Lung (tissue), 12 donors: ENCODE results near the gene GREB1. TPM values are rescaled to one million over a fixed set of nuclear protein-coding genes. Genes with fewer than 3 reads are reported as not detected.

ENCODE experiments used
- ATAC-seq: fragments of 200-7000 bp; cut with Tn5 transposase; one replicate; pipeline ENCODE4 v1.9.1; 2020; ENCODE audit warnings: moderate number of reproducible peaks; ENCODE audit not compliant: insufficient read depth, low FRiP score
- DNase-seq, 3 donors: peaks; one replicate each; pipeline ENCODE4 v3.0.0-alpha.2; 2013 to 2017
- H3K27ac ChIP-seq, 2 donors: one replicate each; pipeline ENCODE4 v1.5.1; 2013; ENCODE audit warnings: mild to moderate bottlenecking in 2 of 2, moderate library complexity in 2 of 2, control low read depth in 1 of 2, inconsistent platforms in 1 of 2, low read depth in 1 of 2, low read length in 1 of 2
- H3K27me3 ChIP-seq, 3 donors: one replicate each; pipeline ENCODE4 v1.5.1; 2013; ENCODE audit warnings: low read length in 2 of 3; ENCODE audit not compliant: control insufficient read depth in 3 of 3, insufficient read depth in 3 of 3
- H3K36me3 ChIP-seq, 4 donors: one replicate each; pipeline ENCODE4 v1.5.1; 2013; ENCODE audit warnings: low read length in 4 of 4, mild to moderate bottlenecking in 1 of 4, moderate library complexity in 1 of 4; ENCODE audit not compliant: control insufficient read depth in 4 of 4, insufficient read depth in 4 of 4
- H3K4me1 ChIP-seq, 5 donors: one replicate each; pipeline ENCODE4 v1.5.1; 2013; ENCODE audit warnings: low read length in 5 of 5, mild to moderate bottlenecking in 2 of 5, moderate library complexity in 1 of 5; ENCODE audit not compliant: control insufficient read depth in 5 of 5, insufficient read depth in 5 of 5
- H3K4me3 ChIP-seq: one replicate; pipeline ENCODE4 v1.5.1; 2013; ENCODE audit warnings: mild to moderate bottlenecking, control low read depth, moderate library complexity
- H3K9ac ChIP-seq, 2 donors: one replicate each; pipeline ENCODE4 v1.5.1; 2013; ENCODE audit warnings: low read length in 2 of 2, control low read depth in 1 of 2; ENCODE audit not compliant: insufficient read depth in 1 of 2
- H3K9me3 ChIP-seq, 4 donors: one replicate each; pipeline ENCODE4 v1.5.1; 2013; ENCODE audit warnings: low read length in 3 of 4, mild to moderate bottlenecking in 1 of 4, moderate library complexity in 1 of 4; ENCODE audit not compliant: control insufficient read depth in 4 of 4, insufficient read depth in 3 of 4
- WGBS, 2 donors: extraction: QIAGEN DNeasy Blood & Tissue Kit; methylation state at CpG; one replicate each; pipeline ENCODE4 v1.1.7; 2013; 5-methylcytosine and 5-hydroxymethylcytosine counted together
- polyA plus RNA-seq, 2 donors: library from polyadenylated mRNA; stranded (reverse); fragments of 200-250 nt; gene quantifications; one replicate each; pipeline ENCODE4 v1.2.1, GENCODE V29; 2013
- total RNA-seq, 2 donors: library from RNA; depleted of rRNA in 1 of 2; stranded (reverse); fragments of >200 nt in 1 of 2; gene quantifications; one replicate each; pipeline ENCODE4 v1.2.1, GENCODE V29; 2014 to 2021
- TF ChIP-seq, protein P1 (sequence below): IDR thresholded peaks from 2 replicates; pipeline ENCODE4 v1.5.1; 2012; ENCODE audit warnings: mild to moderate bottlenecking; ENCODE audit errors: control extremely low read depth, extremely low read depth
- donor health status: control.
- donor health status: control.
- donor health status: Bipolar disorder and iron deficiency.
- donor health status: healthy.
- donor health status: DM: yes; HTN: yes; CAD: no.

GREB1 gene
- total and polyA plus RNA-seq, 4 donors, result 0.23 to 3.3 (median 1.8) TPM

DNA sequence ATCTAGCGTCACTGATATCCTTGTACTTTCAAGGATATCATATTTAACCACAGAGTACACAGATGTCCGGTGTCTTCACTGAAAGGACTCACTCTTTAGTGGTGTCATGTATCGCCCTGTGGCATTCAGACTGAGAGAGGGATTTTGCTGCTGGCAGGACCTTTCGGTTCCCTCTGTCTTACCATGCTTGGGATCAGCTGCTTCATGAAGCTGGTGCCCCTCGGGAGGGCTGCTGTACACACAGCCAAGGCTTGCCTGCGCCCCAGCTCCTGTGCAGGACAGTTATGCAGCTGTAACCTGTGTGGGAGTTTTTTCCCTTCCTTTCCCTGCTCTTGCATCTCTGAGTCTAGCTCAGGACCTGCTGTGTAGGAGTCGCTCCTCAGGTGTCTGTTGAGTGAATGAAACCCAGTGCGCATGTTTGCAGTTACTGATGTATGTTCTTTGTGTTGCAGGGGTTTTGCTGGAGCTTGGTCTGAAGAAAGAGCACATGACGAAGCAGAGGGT lies 64.4 kb downstream of the GREB1 start:
- Histone ChIP-seq H3K27ac (no peak overlapping the region), H3K4me3 (no peak overlapping the region), H3K4me1 (no peaks in the 10 kb centered on the region), H3K9me3 (no peaks in the 10 kb centered on the region), H3K9ac (no peak overlapping the region), H3K36me3 (peaks cover 0 to 17% (median 4%) of the 10 kb centered on the region in 4 donors), H3K27me3 (no peaks in the 10 kb centered on the region)
- TF ChIP-seq, protein P1, sequence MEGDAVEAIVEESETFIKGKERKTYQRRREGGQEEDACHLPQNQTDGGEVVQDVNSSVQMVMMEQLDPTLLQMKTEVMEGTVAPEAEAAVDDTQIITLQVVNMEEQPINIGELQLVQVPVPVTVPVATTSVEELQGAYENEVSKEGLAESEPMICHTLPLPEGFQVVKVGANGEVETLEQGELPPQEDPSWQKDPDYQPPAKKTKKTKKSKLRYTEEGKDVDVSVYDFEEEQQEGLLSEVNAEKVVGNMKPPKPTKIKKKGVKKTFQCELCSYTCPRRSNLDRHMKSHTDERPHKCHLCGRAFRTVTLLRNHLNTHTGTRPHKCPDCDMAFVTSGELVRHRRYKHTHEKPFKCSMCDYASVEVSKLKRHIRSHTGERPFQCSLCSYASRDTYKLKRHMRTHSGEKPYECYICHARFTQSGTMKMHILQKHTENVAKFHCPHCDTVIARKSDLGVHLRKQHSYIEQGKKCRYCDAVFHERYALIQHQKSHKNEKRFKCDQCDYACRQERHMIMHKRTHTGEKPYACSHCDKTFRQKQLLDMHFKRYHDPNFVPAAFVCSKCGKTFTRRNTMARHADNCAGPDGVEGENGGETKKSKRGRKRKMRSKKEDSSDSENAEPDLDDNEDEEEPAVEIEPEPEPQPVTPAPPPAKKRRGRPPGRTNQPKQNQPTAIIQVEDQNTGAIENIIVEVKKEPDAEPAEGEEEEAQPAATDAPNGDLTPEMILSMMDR, result no peak
- DNase-seq, result no peak
- WGBS, 2 donors, result 77 to 85% methylated on average over 9 of the region's 9 CpGs
- no peak for ATAC-seq

- Histone ChIP-seq H3K27ac (no peak overlapping the region), H3K36me3 (peaks cover 0 to 11% (median 4%) of the 10 kb centered on the region in 4 donors), H3K27me3 (no peaks in the 10 kb centered on the region), H3K4me3 (no peak overlapping the region), H3K9me3 (no peaks in the 10 kb centered on the region), H3K4me1 (no peaks in the 10 kb centered on the region), H3K9ac (no peak overlapping the region)
- ATAC-seq, result no peak
- 65 to 82% methylated on average over 7 of the region's 7 CpGs for WGBS, 2 donors
- TF ChIP-seq, protein P1, result no peak
- peak in 1 of 3 donors; percentile 13 for DNase-seq
These were observed 68.8 kb downstream of the GREB1 start for GRCh38 chr2:11602563-11603204.

GRCh38 chr2:11610624-11611242 lies 76.9 kb downstream of the GREB1 start:
- Histone ChIP-seq H3K4me3 (no peak overlapping the region), H3K9ac (no peak overlapping the region), H3K4me1 (peaks cover 0 to 2% (median 0%) of the 10 kb centered on the region in 5 donors), H3K9me3 (no peaks in the 10 kb centered on the region), H3K27ac (no peak overlapping the region), H3K36me3 (peaks cover 0 to 5% (median 1%) of the 10 kb centered on the region in 4 donors), H3K27me3 (no peaks in the 10 kb centered on the region)
- DNase-seq (no peak), ATAC-seq (no peak)
- TF ChIP-seq, protein P1, result no peak
- WGBS, 2 donors, result 96% methylated on average over 38 of the region's 38 CpGs
